NK-92 (cell line): ENCODE data around the gene RTL9.
"Not testable (repeated sequence)": the region's sequence is repeated elsewhere in the genome, so short reads cannot be mapped to it uniquely, and the experiment has no call there.

Source experiments
- DNase-seq: peaks from one replicate; lab custom pipeline; 2025; ENCODE audit not compliant: unreplicated experiment; lab: John Stamatoyannopoulos, UW

The RTL9 gene

DNA sequence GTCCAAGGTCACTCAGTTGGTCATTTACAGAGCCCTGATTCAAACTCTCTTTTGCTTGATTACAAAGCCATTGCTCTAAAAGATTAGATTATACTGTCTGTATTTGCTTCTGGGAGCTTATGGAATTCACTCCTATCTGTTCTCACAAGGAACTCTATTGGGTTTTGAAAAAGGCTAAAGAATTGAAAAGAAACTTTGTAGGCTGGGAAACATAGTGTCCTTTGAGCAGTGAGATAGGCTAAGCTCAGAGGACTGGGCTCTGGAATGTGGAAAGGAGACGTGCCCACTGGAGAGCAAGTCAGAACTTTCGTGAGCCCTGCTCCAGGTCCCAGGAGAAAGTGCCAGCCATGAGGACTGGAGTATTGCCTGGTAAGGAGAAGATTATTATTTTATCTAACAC lies at the start of gene RTL9:
TSS of gene RTL9 (plus strand) at position 301 of the 400 bp plus-strand sequence. CDS start 91,770 bp downstream, outside the sequence.
- no peak for DNase-seq

DNA sequence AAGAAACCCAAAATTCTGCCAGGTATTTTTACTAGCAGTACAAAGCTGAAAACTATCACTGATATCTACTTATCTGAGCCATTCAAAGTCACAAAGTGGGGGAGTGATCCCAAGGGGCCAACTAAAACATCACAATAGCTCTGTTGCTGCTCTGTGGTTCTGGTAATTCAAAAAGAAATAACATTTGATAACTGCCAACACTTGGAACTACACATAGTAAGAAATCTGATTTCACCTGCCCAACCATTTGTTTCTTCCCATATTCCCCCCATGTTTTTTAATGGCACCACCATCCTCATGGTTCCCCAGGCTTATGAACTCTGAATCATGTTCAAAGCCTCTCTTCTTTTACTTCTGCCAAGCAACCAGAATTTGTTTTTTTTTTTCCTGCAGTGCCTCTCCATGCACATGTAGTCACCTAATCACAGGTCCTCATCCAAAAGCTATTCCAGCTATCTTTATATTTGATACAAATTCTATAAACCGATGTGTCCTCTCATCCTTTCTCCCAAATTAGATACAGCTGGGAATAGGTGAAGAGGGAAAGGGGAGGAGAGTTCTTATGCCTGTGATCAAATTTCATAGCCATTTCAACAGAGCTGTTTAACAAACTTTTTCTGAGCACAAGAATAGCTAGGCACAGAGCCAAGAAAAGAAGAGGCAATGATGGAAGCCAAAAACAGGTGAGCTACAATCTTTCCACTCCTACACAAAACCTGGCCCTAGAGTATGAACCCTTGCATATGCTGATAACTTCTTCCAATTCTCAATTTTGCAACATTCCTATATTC lies 48.5 kb upstream of the RTL9 start:
- DNase-seq, result no peak

DNA sequence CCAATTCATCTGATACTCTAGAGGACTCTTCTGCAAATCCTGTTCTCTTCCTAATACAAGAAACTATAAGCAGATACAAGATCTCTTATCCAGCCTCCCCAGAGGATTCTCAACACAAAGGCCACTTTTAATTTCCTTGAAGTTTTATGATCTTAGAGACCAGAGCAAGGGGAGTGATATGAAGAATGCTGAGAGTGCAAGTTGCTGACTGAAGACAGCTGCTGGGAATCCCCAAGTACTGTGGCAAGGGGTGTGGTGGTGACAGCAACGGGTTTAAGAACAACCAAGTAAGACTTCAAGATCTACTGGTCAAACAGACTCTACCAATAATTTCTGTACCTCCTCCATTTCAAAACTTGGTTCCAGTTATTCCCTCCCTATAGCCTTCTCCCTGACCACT lies 47.8 kb upstream of the RTL9 start:
- no peak for DNase-seq

DNA sequence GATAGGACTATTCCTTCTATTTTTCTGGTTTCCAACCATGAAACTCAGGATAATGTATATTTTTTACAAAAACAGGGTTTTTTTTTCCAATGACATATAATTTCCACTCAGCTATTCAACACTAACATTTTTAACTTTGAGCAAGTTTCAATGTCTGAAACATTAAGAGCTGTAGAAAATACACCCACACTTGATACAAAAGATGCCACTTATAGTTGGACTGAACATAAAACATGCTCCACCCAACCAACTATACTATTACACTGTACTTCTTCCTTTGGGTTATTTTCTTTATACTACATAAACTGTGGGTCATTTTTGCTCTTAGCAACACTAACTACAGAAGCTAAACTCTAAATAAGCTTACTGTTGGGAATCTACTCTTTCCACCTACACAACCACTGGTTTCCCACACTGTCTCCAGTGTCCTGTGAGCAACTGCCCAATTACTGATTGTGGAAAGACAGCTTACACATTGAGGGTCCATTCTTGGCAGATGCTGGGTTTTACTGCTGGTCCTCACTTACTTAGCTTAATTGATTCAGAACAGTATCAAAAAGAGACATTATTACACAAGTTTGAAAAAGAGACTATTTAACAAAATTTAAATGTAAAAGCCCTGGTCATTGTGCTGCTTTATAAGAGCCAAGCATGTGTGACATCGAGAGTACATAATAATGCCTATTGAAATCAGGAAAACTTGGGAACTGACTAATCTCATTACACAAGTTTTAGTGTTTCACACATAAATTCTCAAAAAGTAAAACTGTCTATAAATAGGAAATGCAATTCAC lies 47.0 kb upstream of the RTL9 start:
- DNase-seq, result no peak

DNA sequence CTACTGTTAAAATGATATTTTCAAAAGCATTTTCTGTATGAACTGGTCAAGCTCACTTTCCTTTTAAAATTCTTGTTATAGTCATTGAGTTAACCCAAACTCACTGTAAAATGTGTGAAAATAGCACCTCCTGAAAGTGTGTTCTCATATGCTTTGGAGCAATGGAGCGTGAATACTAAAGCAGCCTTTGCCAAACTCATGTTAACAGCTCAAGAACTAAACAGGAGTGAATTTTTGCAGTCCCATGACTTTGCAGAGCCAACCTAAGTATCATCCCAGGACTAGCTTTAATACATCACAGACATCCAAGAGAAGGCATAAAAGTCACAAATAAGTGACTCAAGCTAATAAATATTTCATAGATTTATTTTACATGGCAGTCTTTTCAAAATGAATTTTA lies 43.1 kb upstream of the RTL9 start:
- DNase-seq, result no peak

DNA sequence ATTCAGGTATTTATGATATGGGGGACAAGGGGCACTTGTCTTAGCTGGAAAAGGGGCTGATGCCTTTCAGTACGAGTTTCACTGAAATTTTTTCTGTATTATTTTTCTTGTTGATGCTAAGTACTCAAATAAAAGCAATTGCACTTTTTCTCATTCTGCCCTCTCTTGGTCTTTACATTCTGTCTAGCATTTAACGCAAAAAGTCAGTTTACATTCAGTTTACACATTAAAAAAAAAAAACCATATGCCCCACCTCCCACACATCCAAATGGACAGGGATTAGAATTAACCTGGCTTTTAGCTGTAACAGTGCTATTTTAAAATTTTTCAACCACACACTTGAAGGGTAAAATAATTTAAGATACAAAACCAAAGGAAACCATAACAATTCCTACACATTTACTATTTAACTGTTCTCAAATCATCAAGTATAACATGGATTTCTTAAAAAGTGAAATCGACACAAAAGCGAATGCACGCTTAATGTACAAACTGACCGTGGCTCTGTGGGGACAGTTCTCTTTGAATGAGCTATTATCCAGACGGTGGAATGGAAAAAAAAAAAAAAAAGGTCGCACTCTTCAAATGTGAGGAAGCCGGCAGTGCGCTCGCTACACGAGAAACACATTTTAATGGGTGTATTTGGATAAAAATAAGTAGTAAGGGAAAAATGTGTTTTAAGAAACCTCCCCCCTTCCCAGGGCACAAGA lies 42.1 kb upstream of the RTL9 start:
- DNase-seq, result no peak

DNA sequence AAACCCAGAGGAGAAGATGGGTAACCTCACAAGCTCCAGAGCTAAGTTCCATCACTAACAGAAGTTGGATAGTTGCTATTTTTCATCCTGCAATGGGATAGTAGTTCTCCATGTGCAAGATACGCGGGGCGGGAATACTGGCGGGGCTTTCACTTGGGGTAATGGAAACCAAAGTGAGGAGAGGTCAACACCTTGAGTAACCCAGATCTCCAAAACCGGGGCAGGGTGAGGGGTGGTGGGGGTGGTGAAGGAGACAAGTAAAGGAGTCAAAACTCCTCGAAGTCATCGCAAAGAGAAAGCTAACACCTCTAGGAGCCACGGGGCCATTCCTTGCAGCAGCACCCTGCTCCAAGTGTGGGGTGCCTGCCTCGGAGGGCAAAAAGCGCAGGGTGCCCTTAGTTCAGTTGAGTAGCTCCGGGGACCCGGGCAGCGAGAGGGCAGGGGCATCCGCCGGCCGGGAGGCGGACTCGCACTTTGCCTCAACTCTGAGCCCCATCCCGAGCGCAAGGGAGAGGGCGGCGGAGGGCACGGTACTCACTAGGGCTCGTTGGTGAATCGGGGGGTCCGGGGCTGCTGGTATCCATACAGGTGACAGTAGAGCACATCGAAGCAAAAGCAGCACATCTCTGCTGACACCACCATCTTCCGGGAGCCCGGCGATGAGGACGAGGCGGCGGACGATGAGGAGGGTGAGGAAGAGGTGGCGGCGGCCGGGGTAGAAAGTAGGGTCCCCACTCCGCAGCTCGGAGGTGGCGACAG lies 41.4 kb upstream of the RTL9 start:
- DNase-seq, result no peak

DNA sequence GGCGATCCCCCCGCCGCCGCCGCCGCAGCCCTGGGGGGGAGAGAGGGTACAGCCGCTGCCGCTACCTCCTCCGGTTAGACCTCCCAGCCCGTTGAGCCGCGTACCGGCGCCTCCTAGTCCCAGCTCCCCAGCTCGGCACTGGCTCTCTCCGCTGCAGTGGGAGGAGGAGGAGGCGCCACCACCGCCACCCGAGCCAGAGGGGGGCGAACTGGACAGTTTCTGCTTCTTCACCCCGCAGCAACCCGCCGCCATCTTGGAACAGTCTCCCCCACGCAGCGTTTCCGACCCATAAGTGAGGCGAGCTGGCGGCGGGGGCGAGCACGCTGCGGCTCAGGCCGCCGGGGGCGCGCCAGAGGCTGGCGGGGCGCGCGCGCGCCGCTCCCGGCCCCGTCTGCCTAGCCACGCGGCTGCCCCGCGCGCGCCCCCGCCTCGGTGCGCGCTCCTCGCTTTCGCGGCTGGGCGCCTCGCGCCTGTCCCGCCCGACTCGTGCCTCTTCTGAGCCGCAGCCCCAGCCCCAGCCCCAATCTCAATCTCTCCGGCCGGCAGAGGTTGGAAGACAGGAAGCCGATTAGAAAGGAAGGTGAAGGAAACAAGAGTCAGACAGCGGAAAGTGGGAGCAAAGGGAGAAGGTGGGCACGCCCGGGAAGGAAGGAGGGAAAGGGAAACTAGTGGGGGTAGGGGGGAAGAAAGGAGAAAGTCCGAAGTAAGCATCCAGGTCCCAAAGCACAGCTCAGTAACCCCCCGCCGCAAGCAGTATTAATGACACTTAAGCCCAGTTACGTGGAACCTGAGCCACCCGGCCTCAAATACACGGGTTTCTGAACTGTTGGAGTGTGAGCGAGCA lies 40.6 kb upstream of the RTL9 start, which contains the start of gene AMMECR1:
TSS of gene AMMECR1 (minus strand) at position 266 of the 844 bp plus-strand sequence. CDS start at position 252, 14 bp downstream.
- DNase-seq, result peak; percentile 13

DNA sequence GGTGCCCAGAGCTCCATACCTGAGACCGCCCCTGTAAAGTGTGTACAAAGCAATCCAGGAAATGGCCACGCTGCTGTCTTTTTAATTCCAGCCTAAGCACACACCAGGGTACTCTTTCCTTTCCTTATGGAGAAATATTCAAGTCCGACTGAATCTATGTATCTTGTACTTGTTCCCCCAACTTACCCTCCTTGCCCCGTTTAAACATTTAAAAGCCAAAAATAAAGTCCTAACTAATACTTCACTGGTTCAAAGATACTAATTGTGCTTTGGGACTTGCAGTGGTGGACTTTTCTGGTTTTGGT lies 40.0 kb upstream of the RTL9 start:
- no peak for DNase-seq

DNA sequence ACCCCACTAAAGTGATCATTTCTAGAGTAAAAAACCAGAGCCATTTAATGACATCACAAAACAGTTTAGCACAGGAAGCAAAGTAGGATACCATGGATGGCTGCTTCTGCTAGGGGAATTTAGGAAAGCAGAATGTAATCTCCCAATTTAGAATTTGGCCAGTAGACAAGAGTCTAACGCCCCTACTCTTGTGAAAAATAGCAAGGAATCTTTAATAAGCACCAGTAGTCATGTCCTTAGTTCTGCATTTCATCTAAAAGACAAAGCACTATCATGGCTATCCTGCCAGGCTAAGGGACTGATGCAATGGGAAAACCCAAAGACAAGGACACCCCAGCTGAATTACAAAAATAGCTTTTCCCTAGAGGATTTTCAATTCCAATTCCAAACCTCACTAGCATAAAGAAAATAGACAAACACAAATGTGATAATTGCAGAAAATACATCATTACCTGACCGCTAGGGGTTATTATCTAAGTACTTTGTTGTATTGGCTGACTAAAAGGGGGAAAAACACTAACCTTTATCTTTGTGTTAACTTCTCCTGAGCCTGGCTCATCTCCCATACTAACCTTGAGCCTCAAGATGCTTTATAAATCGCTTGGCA lies 38.2 kb upstream of the RTL9 start:
- no peak for DNase-seq

DNA sequence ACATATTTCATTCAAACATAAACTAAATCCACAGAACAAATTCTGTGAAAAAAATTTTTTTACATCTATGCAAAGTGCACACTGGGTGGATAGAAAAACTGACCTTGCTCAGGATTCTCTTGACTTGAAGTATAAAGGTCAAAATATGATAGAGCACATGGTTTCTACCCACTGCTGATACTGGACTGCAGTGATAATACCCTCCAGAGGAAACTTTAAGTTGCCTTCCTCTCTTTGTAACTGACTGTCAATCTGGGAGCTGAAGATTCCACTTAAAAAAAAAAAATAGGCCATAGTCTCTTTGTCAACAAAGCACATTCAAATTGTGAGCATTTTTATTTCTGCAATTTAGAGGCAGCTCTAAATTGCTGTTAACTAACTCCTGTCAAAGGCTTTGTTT lies 37.6 kb upstream of the RTL9 start:
- no peak for DNase-seq

DNA sequence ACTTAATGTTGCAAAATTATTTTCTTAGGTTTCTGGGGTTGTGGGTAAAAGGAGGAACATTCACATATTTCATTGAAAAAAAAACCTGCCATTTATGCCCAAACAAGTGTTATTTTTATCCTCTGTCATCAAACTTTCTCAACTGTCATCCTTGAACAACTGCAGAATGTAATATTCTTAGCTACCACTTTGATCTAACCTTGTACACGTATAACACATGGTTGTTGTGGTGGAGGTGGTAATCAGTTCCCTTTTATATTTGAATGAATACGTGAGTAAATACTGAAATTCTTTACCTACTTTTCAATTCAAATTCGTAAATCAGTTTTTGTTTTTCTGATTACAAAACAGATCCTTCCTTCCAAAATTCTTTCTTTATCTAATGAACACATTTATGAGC lies 37.0 kb upstream of the RTL9 start:
- no peak for DNase-seq

DNA sequence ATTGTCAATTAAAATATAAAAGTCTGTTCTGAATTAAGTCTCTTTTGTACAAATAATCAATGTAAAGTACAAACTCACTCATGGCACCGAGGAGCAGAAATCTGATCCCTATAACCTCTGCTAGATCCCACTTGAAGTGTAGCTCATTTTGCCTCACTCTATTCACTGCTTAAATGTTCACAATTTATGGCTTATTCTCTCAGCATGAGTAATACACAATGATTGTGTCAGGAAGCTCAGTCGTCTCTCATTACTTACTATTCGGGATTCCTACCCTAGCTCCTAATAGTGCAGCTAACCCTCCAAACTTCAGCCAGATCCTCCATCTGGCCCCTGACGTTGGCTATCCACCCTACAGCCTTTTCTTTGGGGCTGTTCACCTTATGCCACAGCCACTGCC lies 36.0 kb upstream of the RTL9 start:
- no peak for DNase-seq

DNA sequence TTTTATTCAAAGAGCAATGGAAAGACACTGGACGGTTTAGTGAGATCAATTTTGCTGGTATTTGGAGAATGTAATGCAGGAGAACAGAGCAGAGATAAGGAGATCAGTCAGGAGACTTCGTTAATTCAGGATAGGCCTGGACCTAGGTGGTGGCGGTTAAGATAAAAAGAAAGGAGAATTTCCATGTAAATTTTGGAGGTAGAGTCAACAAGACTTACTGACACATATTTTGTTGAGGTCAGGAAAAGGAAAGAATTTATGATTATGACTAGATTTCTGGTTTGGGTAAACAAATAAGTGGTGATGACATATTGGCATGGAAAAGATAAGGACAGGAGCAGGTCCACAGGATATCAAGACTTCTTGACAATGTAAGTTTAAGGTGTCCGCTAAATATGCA lies 31.9 kb upstream of the RTL9 start:
- no peak for DNase-seq

DNA sequence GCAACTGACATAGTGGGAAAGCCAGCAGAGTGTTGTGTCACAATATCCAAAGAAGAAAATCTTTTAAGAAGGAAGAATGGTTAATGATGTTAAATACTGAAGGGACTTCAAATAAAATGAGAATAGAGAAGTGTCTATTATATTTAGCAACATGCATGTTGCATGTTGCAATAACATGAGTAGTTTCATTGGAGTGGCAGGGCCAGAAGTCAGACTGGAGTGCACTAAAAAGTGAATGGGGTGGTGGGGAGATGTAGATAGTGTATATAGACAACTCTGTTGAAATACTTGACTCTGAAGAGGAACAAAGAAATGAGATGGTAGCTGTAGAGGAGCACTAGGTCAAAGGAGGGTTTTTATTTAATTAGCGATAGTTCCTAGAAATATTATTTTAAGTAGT lies 31.3 kb upstream of the RTL9 start:
- no peak for DNase-seq

DNA sequence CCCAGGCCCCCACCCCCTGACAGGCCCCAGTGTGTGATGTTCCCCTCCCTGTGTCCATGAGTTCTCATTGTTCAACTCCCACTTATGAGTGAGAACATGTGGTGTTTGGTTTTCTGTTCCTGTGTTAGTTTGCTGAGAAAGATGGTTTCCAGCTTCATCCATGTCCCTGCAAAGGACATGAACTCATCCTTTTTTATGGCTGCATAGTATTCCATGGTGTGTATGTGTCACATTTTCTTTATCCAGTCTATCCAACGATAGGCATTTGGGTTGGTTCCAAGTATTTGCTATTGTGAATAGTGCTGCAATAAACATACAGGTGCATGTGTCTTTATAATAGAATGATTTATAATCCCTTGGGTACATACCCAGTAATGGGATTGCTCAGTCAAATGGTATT lies 30.0 kb upstream of the RTL9 start:
- not testable (repeated sequence) for DNase-seq

DNA sequence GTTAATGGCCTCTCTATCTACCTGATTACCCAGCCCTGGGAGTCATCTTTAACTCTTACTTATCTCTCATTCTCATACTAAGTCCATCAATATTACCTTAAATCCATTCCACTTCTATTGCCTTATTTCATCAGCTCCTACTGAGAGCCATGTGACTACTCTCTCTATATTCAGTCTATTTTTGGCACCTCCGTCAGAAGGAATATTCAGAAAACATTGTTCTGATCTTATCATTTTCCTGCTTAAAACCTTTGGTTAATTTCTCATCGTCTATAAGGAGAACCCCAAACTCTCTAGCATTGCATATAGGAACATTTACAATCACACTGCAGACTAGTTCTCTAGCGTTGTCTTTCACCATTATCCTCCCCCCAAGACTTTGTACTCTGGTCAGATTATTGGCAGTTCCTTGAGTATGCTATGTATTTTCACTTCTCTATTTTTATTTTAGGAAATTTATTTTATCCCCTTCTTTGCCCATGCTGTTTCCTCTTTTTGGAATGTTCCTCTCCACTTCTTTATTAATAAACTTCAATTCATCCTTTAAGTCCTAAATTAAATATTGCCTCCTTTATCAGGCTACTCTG lies 27.1 kb upstream of the RTL9 start:
- no peak for DNase-seq

DNA sequence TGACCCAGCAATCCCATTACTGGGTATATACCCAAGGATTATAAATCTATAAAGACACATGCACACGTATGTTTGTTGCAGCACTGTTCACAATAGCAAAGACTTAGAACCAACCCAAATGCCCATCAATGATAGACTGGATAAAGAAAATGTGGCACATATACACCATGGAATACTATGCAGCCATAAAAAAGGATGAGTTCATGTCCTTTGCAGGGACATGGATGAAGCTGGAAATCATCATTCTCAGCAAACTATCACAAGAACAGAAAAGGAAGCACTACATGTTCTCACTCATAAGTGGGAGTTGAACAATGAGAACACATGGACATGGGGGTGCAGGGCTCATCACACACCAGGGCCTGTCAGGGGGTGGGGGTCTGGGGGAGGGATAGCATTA lies 25.2 kb upstream of the RTL9 start:
- not testable (repeated sequence) for DNase-seq

DNA sequence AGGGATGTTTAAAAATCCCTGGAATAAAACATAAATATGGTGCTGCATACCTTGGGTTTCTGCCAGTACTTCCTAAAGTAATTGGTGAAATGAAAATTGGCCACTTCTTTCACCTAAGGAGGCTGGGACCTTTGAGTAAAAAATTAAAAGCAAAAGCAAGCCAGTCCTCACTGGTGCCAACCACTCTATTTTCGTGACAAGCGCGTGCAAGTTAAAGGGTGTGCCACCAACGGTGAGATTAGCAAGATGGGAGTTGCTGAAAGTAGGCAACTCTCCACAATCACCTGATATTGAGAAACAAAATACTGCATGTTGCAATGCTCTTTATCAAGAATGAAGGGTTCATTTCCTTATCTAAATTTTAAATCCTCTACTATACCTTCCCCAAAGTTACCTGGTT lies 19.7 kb upstream of the RTL9 start:
- DNase-seq, result no peak
